ENCODE data around the gene EXOC6B.
"Not testable (repeated sequence)": the region's sequence is repeated elsewhere in the genome, so short reads cannot be mapped to it uniquely, and the experiment has no call there.

DNA sequence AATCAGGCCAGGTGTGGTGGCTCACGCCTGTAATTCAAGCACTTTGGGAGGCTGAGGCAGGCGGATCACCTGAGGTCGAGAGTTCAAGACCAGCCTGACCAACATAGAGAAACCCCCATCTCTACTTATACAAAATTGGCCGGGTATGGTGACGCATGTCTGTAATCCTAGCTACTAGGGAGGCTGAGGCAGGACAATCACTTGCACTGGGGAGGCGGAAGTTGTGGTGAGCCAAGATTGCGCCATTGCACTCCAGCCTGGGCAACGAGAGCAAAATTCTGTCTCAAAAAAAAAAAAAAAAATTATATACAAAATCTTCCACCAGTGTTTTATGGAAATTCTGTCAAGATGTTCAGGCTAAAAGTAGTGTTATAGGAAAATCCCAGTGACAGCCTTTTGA, 290.2 kb downstream of the EXOC6B start:
- TF ChIP-seq, protein P1, sequence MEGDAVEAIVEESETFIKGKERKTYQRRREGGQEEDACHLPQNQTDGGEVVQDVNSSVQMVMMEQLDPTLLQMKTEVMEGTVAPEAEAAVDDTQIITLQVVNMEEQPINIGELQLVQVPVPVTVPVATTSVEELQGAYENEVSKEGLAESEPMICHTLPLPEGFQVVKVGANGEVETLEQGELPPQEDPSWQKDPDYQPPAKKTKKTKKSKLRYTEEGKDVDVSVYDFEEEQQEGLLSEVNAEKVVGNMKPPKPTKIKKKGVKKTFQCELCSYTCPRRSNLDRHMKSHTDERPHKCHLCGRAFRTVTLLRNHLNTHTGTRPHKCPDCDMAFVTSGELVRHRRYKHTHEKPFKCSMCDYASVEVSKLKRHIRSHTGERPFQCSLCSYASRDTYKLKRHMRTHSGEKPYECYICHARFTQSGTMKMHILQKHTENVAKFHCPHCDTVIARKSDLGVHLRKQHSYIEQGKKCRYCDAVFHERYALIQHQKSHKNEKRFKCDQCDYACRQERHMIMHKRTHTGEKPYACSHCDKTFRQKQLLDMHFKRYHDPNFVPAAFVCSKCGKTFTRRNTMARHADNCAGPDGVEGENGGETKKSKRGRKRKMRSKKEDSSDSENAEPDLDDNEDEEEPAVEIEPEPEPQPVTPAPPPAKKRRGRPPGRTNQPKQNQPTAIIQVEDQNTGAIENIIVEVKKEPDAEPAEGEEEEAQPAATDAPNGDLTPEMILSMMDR (IDR thresholded peaks at IDR 0.05) = not testable (repeated sequence)
- TF ChIP-seq POLR2A (IDR thresholded peaks at IDR 0.05) = not testable (repeated sequence)
